Lung microvascular endothelial cell (primary cell): ENCODE data around the gene POLR2H. TPM values are rescaled to one million over a fixed set of nuclear protein-coding genes. Genes with fewer than 3 reads are reported as not detected.
A peak's percentile ranks its signal among the peaks of the same experiment; 100 is the strongest.
"Not testable (repeated sequence)": the region's sequence is repeated elsewhere in the genome, so short reads cannot be mapped to it uniquely, and the experiment has no call there.

Experiments used
- DNase-seq, 2 donors: peaks; one replicate each; pipeline versions ENCODE4 v3.0.0 to v3.0.0-alpha.2; 2010; ENCODE audit warnings: low read depth in 2 of 2
- total RNA-seq: library from RNA; depleted of rRNA; stranded (reverse); fragments of >200 nt; gene quantifications from 2 replicates; pipeline ENCODE4 v1.2.1, GENCODE V29; 2014

POLR2H gene
- total RNA-seq, 1 donor from 2014 or later: 97.8 TPM

GRCh38 chr3:184335661-184336546, 25.6 kb upstream of the POLR2H start:
- DNase-seq: peak; percentile 80 to 88

- peak; percentile 61 to 63 for DNase-seq
These were observed 24.7 kb upstream of the POLR2H start for GRCh38 chr3:184336547-184337398.

DNA sequence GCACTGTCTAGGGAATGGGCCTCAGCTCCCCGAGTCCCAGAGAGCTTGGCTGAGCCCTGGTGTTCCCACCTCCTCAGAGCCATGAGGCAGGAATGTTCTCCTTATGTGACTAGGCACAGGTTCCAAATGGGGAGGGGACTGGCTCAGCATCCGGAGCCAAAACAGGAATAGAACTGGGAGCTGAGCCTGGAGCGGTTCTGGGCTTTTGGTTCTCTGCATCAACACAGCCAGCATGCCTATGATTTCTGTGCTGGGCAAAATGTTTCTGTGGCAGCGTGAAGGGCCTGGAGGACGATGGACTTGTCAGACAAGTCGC, 24.2 kb upstream of the POLR2H start, which contains the start of gene FAM131A:
FAM131A (plus strand) TSS at position 202 of the 316 bp plus-strand sequence; CDS start at position 233, 31 bp downstream.
- peak; percentile 29 to 49 for DNase-seq

- DNase-seq: no peak
These were observed 23.5 kb upstream of the POLR2H start for GRCh38 chr3:184337981-184338380.

DNA sequence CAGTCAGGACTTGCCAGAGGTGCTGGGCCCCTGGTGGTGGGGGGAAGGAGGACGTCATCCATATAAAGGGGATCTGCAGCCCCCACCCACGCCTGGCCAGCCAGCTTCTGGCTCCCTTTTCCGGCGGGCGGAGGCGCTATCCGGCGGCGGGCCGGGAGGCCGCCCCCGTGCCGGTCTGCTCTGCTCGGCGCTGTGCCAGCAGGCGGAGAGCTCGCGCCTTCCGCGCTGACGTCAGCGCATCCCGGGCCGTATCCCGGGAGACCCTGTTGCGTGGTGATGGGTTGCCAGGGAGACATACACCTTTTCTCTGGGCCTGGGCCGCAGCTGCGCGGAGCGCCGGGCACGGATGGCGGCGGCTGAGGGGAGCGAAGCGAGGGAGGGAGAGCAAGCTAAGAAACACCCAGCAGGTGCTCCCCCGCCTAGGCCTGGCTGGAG, 23.0 kb upstream of the POLR2H start:
- DNase-seq: peak; percentile 90 to 94

GRCh38 chr3:184339001-184339400, 22.5 kb upstream of the POLR2H start:
- DNase-seq: no peak

- DNase-seq: not testable (repeated sequence)
These were observed 21.9 kb upstream of the POLR2H start for GRCh38 chr3:184339451-184340135.

DNA sequence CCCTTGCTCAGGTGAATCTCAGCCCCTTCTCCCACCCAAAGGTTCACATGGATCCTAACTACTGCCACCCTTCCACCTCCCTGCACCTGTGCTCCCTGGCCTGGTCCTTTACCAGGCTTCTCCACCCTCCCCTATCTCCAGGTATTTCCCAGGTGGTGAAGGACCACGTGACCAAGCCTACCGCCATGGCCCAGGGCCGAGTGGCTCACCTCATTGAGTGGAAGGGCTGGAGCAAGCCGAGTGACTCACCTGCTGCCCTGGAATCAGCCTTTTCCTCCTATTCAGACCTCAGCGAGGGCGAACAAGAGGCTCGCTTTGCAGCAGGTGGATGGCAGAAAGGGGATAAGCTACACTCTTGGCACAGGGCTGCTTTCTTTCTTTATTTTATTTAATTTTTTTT, 19.6 kb upstream of the POLR2H start:
- DNase-seq: no peak

DNA sequence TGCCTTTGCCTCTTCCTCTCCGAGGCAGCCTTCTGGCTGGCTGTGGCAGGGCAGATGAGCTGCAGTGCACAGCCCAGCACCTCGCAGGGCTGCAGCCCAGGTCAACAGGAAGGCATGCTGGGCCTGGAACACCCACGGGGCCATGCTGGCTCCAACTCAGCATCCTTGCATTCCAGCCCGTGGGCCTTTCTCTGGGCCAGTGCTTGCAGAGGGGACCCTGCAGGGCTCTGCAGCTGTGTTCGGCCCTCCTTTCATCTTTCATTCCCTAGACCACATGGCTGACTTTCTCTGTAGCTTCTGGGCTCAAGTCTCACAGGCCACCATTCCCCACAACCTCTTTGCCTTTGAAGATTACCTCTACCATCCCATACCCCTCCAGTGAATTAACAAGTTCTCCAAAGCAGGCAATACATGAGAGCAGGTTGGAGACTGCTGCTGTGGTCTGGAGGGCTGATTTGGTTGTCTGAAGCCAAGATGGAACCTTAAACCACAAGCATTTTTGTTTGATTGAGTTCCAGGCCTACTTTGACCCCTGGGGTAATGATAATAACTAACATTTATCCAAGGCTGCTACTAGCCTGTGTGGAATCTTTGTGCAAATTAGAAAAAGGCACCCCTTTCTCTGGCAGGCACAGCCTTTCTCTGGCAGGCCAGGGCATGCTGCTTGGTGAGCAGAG, 18.2 kb upstream of the POLR2H start:
- no peak for DNase-seq

GRCh38 chr3:184344579-184345316, 16.8 kb upstream of the POLR2H start:
- DNase-seq: no peak

DNA sequence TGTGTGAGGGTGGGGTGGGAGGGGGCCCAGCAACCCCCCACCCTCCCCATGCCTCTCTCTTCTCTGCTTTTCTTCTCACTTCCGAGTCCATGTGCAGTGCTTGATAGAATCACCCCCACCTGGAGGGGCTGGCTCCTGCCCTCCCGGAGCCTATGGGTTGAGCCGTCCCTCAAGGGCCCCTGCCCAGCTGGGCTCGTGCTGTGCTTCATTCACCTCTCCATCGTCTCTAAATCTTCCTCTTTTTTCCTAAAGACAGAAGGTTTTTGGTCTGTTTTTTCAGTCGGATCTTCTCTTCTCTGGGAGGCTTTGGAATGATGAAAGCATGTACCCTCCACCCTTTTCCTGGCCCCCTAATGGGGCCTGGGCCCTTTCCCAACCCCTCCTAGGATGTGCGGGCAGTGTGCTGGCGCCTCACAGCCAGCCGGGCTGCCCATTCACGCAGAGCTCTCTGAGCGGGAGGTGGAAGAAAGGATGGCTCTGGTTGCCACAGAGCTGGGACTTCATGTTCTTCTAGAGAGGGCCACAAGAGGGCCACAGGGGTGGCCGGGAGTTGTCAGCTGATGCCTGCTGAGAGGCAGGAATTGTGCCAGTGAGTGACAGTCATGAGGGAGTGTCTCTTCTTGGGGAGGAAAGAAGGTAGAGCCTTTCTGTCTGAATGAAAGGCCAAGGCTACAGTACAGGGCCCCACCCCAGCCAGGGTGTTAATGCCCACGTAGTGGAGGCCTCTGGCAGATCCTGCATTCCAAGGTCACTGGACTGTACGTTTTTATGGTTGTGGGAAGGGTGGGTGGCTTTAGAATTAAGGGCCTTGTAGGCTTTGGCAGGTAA, 16.0 kb upstream of the POLR2H start:
- DNase-seq: peak; percentile 70 to 76

DNA sequence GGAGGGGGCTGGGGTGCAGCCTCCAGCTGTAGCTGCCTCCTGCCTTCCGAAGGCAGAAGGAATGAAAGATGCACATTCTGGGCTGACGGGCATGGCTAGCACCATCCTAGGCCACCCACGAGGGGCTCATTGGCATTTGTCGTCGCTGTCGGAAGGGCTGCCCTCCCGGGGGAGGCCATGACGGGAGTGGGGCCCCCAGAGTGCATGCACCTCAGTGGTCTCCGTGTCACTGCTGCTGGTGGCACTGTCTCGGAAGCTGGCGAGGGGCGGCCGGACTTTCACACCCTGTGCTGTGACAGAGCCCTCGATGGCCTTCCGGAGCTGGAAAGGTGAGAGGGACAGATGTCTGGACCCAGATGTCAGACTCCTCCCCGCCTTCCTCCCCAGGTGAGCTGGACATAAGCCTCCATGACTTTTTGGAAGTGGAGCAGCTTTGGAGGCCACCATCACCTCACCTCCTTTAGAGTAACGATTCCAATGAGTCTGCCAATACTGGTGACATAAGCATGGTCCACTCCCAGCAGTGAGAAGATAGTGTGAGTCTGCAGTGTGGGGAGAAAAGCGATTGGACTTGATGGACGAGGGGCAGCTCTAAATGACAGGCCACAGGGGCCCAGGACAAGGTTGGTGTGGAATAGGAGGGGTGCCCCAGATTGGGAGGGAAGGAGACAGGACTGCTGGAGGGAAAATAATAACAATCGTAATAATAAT, 14.9 kb upstream of the POLR2H start:
- no peak for DNase-seq

GRCh38 chr3:184347321-184348056, 14.0 kb upstream of the POLR2H start:
- DNase-seq: no peak

GRCh38 chr3:184348057-184348382, 13.5 kb upstream of the POLR2H start:
- DNase-seq: no peak

- DNase-seq: no peak
These were observed 11.7 kb upstream of the POLR2H start for GRCh38 chr3:184349563-184350470.

GRCh38 chr3:184350618-184351017, 10.9 kb upstream of the POLR2H start:
- DNase-seq: no peak

- DNase-seq: no peak
These were observed 9.9 kb upstream of the POLR2H start for GRCh38 chr3:184351511-184352148.
